Endothelial cell of umbilical vein (primary cell): Measurements from ENCODE around the gene CSNK1G1.
"Not testable (repeated sequence)": the region's sequence is repeated elsewhere in the genome, so short reads cannot be mapped to it uniquely, and the experiment has no call there.

Experiments used
- EZH2 ChIP-seq: IDR thresholded peaks from 2 replicates; pipeline ENCODE4 v1.6.1; 2012; ENCODE audit warnings: borderline replicate concordance, low read depth, mild to moderate bottlenecking, moderate library complexity, low read length, inconsistent platforms; ENCODE audit not compliant: severe bottlenecking
- POLR2A ChIP-seq: IDR thresholded peaks from 2 replicates; pipeline ENCODE4 v1.6.1; 2012; ENCODE audit warnings: low read depth, mild to moderate bottlenecking, control low read depth, low read length
- POLR2AphosphoS5 ChIP-seq: IDR thresholded peaks from 2 replicates; pipeline ENCODE4 v1.6.1; 2012; ENCODE audit warnings: low read depth, mild to moderate bottlenecking, control low read depth, low read length, moderate library complexity; ENCODE audit not compliant: insufficient read depth
- TF ChIP-seq, protein P1 (sequence below), 2 donors: IDR thresholded peaks; 1 replicate in 1 of 2; 2 replicates in 1 of 2; pipeline ENCODE4 v1.5.1; 2011; ENCODE audit warnings: low read length in 2 of 2, mild to moderate bottlenecking in 2 of 2, moderate library complexity in 2 of 2, control low read depth in 1 of 2, inconsistent platforms in 1 of 2, low read depth in 1 of 2; ENCODE audit not compliant: insufficient read depth in 1 of 2; ENCODE audit errors: extremely low read depth in 1 of 2

DNA sequence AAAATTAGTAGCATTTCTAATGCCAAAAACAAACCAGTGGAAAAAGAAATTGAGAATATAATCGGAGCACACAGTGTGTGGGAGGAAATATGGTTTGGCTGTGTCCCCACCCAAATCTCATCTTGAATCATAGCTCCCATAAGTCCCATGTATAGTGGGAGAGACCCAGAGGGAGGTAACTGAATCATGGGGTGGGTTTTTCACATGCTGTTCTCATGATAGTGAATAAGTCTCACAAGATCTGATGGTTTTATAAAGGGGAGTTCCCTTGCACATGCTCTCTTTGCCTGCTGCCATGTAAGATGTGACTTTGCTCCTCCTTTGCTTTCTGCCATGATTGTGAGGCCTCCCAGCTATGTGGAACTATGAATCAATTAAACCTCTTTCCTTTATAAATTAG, 90.8 kb downstream of the CSNK1G1 start:
- TF ChIP-seq, protein P1, sequence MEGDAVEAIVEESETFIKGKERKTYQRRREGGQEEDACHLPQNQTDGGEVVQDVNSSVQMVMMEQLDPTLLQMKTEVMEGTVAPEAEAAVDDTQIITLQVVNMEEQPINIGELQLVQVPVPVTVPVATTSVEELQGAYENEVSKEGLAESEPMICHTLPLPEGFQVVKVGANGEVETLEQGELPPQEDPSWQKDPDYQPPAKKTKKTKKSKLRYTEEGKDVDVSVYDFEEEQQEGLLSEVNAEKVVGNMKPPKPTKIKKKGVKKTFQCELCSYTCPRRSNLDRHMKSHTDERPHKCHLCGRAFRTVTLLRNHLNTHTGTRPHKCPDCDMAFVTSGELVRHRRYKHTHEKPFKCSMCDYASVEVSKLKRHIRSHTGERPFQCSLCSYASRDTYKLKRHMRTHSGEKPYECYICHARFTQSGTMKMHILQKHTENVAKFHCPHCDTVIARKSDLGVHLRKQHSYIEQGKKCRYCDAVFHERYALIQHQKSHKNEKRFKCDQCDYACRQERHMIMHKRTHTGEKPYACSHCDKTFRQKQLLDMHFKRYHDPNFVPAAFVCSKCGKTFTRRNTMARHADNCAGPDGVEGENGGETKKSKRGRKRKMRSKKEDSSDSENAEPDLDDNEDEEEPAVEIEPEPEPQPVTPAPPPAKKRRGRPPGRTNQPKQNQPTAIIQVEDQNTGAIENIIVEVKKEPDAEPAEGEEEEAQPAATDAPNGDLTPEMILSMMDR (IDR thresholded peaks at IDR 0.05; ENCODE audit: extremely low read depth in 1 of 2, insufficient read depth in 1 of 2, low read depth in 1 of 2, low read length in 2 of 2): not testable (repeated sequence)
- not testable (repeated sequence) for TF ChIP-seq POLR2AphosphoS5, EZH2, POLR2A
